HCT116 (cell line): ENCODE data around the gene MON1B. TPM values are rescaled to one million over a fixed set of nuclear protein-coding genes. Genes with fewer than 3 reads are reported as not detected.

Experiments
- ATAC-seq: fragments of 200-7000 bp; cut with Tn5 transposase; 2 replicates; pipeline ENCODE4 v1.9.1; 2020; ENCODE audit warnings: mild to moderate bottlenecking, moderate library complexity
- BruUV-seq: library from RNA; stranded (reverse); fragments of 400-500 nt; replicated peaks from 2 replicates; lab custom pipeline; 2021; lab: Mats Ljungman, UMichigan
- CTCF ChIA-PET: fragments of 300-600 bp; sonication (Branson Sonifier 250); formaldehyde crosslinking; loops from one replicate; lab custom pipeline; 2021; ENCODE audit warnings: antibody characterized with exemption; lab: Charles Lee
- POLR2A ChIA-PET: fragments of 300-600, 350-600 bp; sonication (Branson Sonifier 250); formaldehyde crosslinking; loops from one replicate; lab custom pipeline; 2021; ENCODE audit warnings: antibody characterized with exemption; lab: Charles Lee
- RAD21 ChIA-PET, 2 experiments: fragments of 300-600 bp; sonication (Branson Sonifier 250); formaldehyde crosslinking; loops; one replicate each; lab custom pipeline; 2023; ENCODE audit warnings: low total read pairs in 2 of 2; ENCODE audit not compliant: uncharacterized antibody in 2 of 2, unreplicated experiment in 2 of 2, low non-redundant PET in 1 of 2; lab: Charles Lee
- DNase-seq: peaks from one replicate; pipeline ENCODE4 v3.0.0-alpha.2; 2010; ENCODE audit warnings: low read depth, low spot score
- H2AFZ ChIP-seq: fragments of 200-600 bp; shearing (Covaris generic), sonication (generic); 2 replicates; pipeline ENCODE4 v1.6.1; 2017; ENCODE audit warnings: low read depth, mixed run types, mixed read lengths, antibody characterized with exemption, low read length; ENCODE audit not compliant: poor library complexity, severe bottlenecking
- H3K27ac ChIP-seq: 2 replicates; pipeline ENCODE4 v1.5.1; 2012; ENCODE audit warnings: low read depth, low read length
- H3K27me3 ChIP-seq: fragments of 200-600 bp; sonication (generic); 2 replicates; pipeline ENCODE4 v1.6.1; 2016; ENCODE audit warnings: mixed run types, low read length, mixed read lengths; ENCODE audit not compliant: insufficient read depth
- H3K36me3 ChIP-seq, 2 experiments: fragments of 200-500 bp in 1 of 2; fragments of 200-600 bp in 1 of 2; sonication (Bioruptor generic) in 1 of 2; sonication (generic) in 1 of 2; 2 replicates each; pipeline versions ENCODE4 v1.5.1 to v1.6.1; 2014 to 2016; ENCODE audit warnings: low read length in 2 of 2, inconsistent platforms in 1 of 2, mixed read lengths in 1 of 2, mixed run types in 1 of 2; ENCODE audit not compliant: insufficient read depth in 2 of 2, control insufficient read depth in 1 of 2
- H3K4me1 ChIP-seq, 2 experiments: fragments of 200-600 bp in 1 of 2; sonication (generic) in 1 of 2; 2 replicates each; pipeline versions ENCODE4 v1.5.1 to v1.6.1; 2012 to 2017; ENCODE audit warnings: low read length in 2 of 2, inconsistent platforms in 1 of 2, mild to moderate bottlenecking in 1 of 2, mixed read lengths in 1 of 2, mixed run types in 1 of 2, moderate library complexity in 1 of 2; ENCODE audit not compliant: insufficient read depth in 2 of 2, control insufficient read depth in 1 of 2
- H3K4me2 ChIP-seq: fragments of 200-600 bp; sonication (generic); 2 replicates; pipeline ENCODE4 v1.6.1; 2017; ENCODE audit warnings: mixed run types, low read length, mixed read lengths
- H3K4me3 ChIP-seq, 2 experiments: fragments of 200-600 bp in 1 of 2; sonication (generic) in 1 of 2; replicated peaks in 1 of 2; 2 replicates each; pipeline ENCODE4 v1.5.1; 2011 to 2016; ENCODE audit warnings: low read length in 2 of 2, control low read depth in 1 of 2, low read depth in 1 of 2, mild to moderate bottlenecking in 1 of 2, mixed read lengths in 1 of 2, mixed run types in 1 of 2
- H3K79me2 ChIP-seq: fragments of 200-600 bp; sonication (generic); 2 replicates; pipeline ENCODE4 v1.6.1; 2017; ENCODE audit warnings: mild to moderate bottlenecking, mixed run types, low read length, moderate library complexity, mixed read lengths; ENCODE audit not compliant: insufficient read depth
- H3K9ac ChIP-seq: fragments of 200-600 bp; sonication (generic); 2 replicates; pipeline ENCODE4 v1.6.1; 2016; ENCODE audit warnings: low read length, mixed read lengths
- H3K9me2 ChIP-seq: fragments of 200-600 bp; sonication (generic), shearing (Covaris generic); 2 replicates; pipeline ENCODE4 v1.6.1; 2017; ENCODE audit warnings: mixed run types, mild to moderate bottlenecking, moderate library complexity; ENCODE audit not compliant: insufficient read depth
- H3K9me3 ChIP-seq, 2 experiments: fragments of 200-500 bp in 1 of 2; fragments of 200-600 bp in 1 of 2; sonication (Bioruptor generic) in 1 of 2; sonication (generic) in 1 of 2; 2 replicates each; pipeline ENCODE4 v1.6.1; 2014 to 2017; ENCODE audit warnings: low read length in 2 of 2, mixed read lengths in 2 of 2, inconsistent platforms in 1 of 2, low read depth in 1 of 2, mild to moderate bottlenecking in 1 of 2, mixed run types in 1 of 2, moderate library complexity in 1 of 2; ENCODE audit not compliant: control insufficient read depth in 1 of 2, insufficient read depth in 1 of 2
- H4K20me1 ChIP-seq: fragments of 200-600 bp; sonication (generic), shearing (Covaris generic); 2 replicates; pipeline ENCODE4 v1.6.1; 2017; ENCODE audit warnings: mixed run types, mild to moderate bottlenecking, moderate library complexity; ENCODE audit not compliant: insufficient read depth
- CBX3 ChIP-seq: IDR thresholded peaks from 2 replicates; pipeline ENCODE4 v1.6.1; 2012; ENCODE audit warnings: low read depth
- CEBPB ChIP-seq: IDR thresholded peaks from 2 replicates; pipeline ENCODE4 v1.6.1; 2012; ENCODE audit warnings: low read depth
- EGR1 ChIP-seq: IDR thresholded peaks from 2 replicates; pipeline ENCODE4 v1.6.1; 2012; ENCODE audit warnings: low read depth
- EZH2phosphoT487 ChIP-seq: fragments of 200-600 bp; IDR thresholded peaks from 2 replicates; pipeline ENCODE4 v1.6.1; 2018; ENCODE audit warnings: antibody characterized with exemption, borderline replicate concordance
- FOSL1 ChIP-seq: IDR thresholded peaks from 2 replicates; pipeline ENCODE4 v1.6.1; 2012; ENCODE audit warnings: low read depth
- POLR2AphosphoS5 ChIP-seq: IDR thresholded peaks from 2 replicates; pipeline ENCODE4 v1.6.1; 2011; ENCODE audit warnings: mild to moderate bottlenecking, low read depth, low read length, moderate library complexity
- SP1 ChIP-seq: IDR thresholded peaks from 2 replicates; pipeline ENCODE4 v1.6.1; 2012; ENCODE audit warnings: low read depth
- TCF7L2 ChIP-seq: IDR thresholded peaks from 2 replicates; pipeline ENCODE4 v1.7.0; 2011; ENCODE audit warnings: borderline replicate concordance, inconsistent platforms; ENCODE audit not compliant: insufficient read depth, insufficient read length; ENCODE audit errors: extremely low read depth
- intact Hi-C: fragments of 100-400 bp; cut with micrococcal nuclease; formaldehyde crosslinking; loops from 2 replicates; pipeline ENCODE4 v1.10.0; 2022
- total RNA-seq: library from RNA; stranded (reverse); gene quantifications from one replicate; pipeline ENCODE4 v1.2.1, GENCODE V29; 2021; ENCODE audit not compliant: unreplicated experiment
- TF ChIP-seq, protein P1 (sequence below): IDR thresholded peaks from 2 replicates; pipeline ENCODE4 v1.6.1; 2012; ENCODE audit warnings: low read depth
- TF ChIP-seq, protein P2 (sequence below): IDR thresholded peaks from 2 replicates; pipeline ENCODE4 v1.6.1; 2012
- TF ChIP-seq, protein P3 (sequence below): IDR thresholded peaks from 2 replicates; pipeline ENCODE4 v1.6.1; 2011; ENCODE audit warnings: mild to moderate bottlenecking, low read length, moderate library complexity; ENCODE audit not compliant: insufficient replicate concordance; ENCODE audit errors: extremely low read depth
- TF ChIP-seq, protein P4 (sequence below), 3 experiments: fragments of 200-600 bp in 1 of 3; sonication (generic) in 1 of 3; IDR thresholded peaks in 2 of 3; conservative IDR thresholded peaks in 1 of 3; 2 replicates each; pipeline ENCODE4 v1.5.1; 2012 to 2017; ENCODE audit warnings: low read depth in 2 of 3, low read length in 2 of 3, antibody characterized with exemption in 1 of 3, borderline replicate concordance in 1 of 3, control low read depth in 1 of 3, mild to moderate bottlenecking in 1 of 3, mixed read lengths in 1 of 3, mixed run types in 1 of 3, moderate library complexity in 1 of 3; ENCODE audit not compliant: insufficient read depth in 1 of 3

MON1B gene
- total RNA-seq, 1 experiment from 2014 or later, result 34.7 TPM

GRCh38 chr16:77207030-77207429 is 16.0 kb downstream of the MON1B start:
- Histone ChIP-seq H3K79me2 (no peaks in the 10 kb centered on the region), H3K4me1 (peaks cover 9 to 14% of the 10 kb centered on the region in 2 experiments), H3K36me3 (no peaks in the 10 kb centered on the region), H3K27ac (no peak overlapping the region), H3K9me2 (no peaks in the 10 kb centered on the region), H3K4me3 (no peak overlapping the region), H3K4me2 (no peak overlapping the region), H4K20me1 (no peaks in the 10 kb centered on the region), H3K9me3 (no peaks in the 10 kb centered on the region), H2AFZ (no peak overlapping the region), H3K27me3 (no peaks in the 10 kb centered on the region), H3K9ac (no peak overlapping the region)
- ChIA-PET POLR2A (no interaction called here), RAD21 (no interaction called here), CTCF (no interaction called here)
- TF ChIP-seq EZH2phosphoT487 (no peak), POLR2AphosphoS5 (no peak), CEBPB (no peak), TCF7L2 (no peak), EGR1 (no peak), FOSL1 (no peak), SP1 (no peak), CBX3 (no peak)
- TF ChIP-seq, protein P1, sequence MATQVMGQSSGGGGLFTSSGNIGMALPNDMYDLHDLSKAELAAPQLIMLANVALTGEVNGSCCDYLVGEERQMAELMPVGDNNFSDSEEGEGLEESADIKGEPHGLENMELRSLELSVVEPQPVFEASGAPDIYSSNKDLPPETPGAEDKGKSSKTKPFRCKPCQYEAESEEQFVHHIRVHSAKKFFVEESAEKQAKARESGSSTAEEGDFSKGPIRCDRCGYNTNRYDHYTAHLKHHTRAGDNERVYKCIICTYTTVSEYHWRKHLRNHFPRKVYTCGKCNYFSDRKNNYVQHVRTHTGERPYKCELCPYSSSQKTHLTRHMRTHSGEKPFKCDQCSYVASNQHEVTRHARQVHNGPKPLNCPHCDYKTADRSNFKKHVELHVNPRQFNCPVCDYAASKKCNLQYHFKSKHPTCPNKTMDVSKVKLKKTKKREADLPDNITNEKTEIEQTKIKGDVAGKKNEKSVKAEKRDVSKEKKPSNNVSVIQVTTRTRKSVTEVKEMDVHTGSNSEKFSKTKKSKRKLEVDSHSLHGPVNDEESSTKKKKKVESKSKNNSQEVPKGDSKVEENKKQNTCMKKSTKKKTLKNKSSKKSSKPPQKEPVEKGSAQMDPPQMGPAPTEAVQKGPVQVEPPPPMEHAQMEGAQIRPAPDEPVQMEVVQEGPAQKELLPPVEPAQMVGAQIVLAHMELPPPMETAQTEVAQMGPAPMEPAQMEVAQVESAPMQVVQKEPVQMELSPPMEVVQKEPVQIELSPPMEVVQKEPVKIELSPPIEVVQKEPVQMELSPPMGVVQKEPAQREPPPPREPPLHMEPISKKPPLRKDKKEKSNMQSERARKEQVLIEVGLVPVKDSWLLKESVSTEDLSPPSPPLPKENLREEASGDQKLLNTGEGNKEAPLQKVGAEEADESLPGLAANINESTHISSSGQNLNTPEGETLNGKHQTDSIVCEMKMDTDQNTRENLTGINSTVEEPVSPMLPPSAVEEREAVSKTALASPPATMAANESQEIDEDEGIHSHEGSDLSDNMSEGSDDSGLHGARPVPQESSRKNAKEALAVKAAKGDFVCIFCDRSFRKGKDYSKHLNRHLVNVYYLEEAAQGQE, result no peak; the same call in 1 of the 2 replicates
- TF ChIP-seq, protein P2, sequence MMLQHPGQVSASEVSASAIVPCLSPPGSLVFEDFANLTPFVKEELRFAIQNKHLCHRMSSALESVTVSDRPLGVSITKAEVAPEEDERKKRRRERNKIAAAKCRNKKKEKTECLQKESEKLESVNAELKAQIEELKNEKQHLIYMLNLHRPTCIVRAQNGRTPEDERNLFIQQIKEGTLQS, result no peak
- TF ChIP-seq, protein P3, sequence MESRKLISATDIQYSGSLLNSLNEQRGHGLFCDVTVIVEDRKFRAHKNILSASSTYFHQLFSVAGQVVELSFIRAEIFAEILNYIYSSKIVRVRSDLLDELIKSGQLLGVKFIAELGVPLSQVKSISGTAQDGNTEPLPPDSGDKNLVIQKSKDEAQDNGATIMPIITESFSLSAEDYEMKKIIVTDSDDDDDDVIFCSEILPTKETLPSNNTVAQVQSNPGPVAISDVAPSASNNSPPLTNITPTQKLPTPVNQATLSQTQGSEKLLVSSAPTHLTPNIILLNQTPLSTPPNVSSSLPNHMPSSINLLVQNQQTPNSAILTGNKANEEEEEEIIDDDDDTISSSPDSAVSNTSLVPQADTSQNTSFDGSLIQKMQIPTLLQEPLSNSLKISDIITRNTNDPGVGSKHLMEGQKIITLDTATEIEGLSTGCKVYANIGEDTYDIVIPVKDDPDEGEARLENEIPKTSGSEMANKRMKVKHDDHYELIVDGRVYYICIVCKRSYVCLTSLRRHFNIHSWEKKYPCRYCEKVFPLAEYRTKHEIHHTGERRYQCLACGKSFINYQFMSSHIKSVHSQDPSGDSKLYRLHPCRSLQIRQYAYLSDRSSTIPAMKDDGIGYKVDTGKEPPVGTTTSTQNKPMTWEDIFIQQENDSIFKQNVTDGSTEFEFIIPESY, result no peak
- TF ChIP-seq, protein P4, sequence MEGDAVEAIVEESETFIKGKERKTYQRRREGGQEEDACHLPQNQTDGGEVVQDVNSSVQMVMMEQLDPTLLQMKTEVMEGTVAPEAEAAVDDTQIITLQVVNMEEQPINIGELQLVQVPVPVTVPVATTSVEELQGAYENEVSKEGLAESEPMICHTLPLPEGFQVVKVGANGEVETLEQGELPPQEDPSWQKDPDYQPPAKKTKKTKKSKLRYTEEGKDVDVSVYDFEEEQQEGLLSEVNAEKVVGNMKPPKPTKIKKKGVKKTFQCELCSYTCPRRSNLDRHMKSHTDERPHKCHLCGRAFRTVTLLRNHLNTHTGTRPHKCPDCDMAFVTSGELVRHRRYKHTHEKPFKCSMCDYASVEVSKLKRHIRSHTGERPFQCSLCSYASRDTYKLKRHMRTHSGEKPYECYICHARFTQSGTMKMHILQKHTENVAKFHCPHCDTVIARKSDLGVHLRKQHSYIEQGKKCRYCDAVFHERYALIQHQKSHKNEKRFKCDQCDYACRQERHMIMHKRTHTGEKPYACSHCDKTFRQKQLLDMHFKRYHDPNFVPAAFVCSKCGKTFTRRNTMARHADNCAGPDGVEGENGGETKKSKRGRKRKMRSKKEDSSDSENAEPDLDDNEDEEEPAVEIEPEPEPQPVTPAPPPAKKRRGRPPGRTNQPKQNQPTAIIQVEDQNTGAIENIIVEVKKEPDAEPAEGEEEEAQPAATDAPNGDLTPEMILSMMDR (IDR thresholded peaks at IDR 0.05 in 2 of 3, conservative IDR thresholded peaks at IDR 0.05 in 1 of 3; ENCODE audit: borderline replicate concordance in 1 of 3, insufficient read depth in 1 of 3, low read depth in 2 of 3, low read length in 2 of 3), result no peak
- ATAC-seq (no peak), DNase-seq (no peak)
- no TSS peak for BruUV-seq
- intact Hi-C loops, result no loop called here
